SK-N-MC (cell line): ENCODE measurements around the gene PCIF1.

ENCODE experiments used
- EZH2 ChIP-seq: fragments of 200-600 bp; sonication (generic); IDR thresholded peaks from one replicate; pipeline ENCODE4 v1.6.1; 2017; ENCODE audit warnings: antibody characterized with exemption
- FOXP2 ChIP-seq: optimal IDR thresholded peaks from 2 replicates; pipeline ENCODE3; 2011; ENCODE audit warnings: mild to moderate bottlenecking, moderate library complexity; ENCODE audit not compliant: insufficient read depth; ENCODE audit errors: extremely low read length, control extremely low read depth
- POLR2AphosphoS5 ChIP-seq: IDR thresholded peaks from 2 replicates; pipeline ENCODE4 v1.6.1; 2012; ENCODE audit warnings: mild to moderate bottlenecking, low read depth, low read length, borderline replicate concordance

GRCh38 chr20:45918779-45919537 is 15.5 kb upstream of the PCIF1 start:
- TF ChIP-seq POLR2AphosphoS5 = no peak
- TF ChIP-seq EZH2 = no peak
- TF ChIP-seq FOXP2 = no peak
